GM18511 (cell line): ENCODE measurements around the gene ELAPOR1.

ENCODE experiments used
- ATAC-seq: cut with Tn5 transposase; IDR thresholded peaks from one replicate; pipeline ENCODE4 v1.9.1; 2021; ENCODE audit warnings: mild to moderate bottlenecking, moderate library complexity; ENCODE audit not compliant: unreplicated experiment

Gene ELAPOR1

GRCh38 chr1:109095631-109096030, 18.3 kb upstream of the ELAPOR1 start:
- no peak for ATAC-seq

DNA sequence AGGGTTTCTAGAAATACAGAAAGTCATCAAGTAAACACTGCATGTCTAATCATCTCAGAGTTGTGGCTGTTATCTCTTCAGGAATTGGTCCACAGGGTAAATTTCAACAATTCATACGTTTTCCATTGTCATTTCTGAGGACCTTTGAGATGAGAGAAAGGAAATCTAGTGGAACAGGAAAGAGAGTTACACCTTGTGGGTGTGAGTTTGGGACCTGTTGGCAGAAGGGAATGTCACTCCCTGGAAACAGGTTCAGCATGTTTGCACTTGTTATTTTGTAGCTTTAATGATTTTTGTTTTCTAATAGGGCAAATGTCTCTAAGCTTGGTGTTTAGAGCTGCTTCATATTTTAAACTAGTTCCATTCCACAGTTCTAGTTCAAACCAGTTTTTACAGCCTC, 17.8 kb upstream of the ELAPOR1 start:
- no peak for ATAC-seq

DNA sequence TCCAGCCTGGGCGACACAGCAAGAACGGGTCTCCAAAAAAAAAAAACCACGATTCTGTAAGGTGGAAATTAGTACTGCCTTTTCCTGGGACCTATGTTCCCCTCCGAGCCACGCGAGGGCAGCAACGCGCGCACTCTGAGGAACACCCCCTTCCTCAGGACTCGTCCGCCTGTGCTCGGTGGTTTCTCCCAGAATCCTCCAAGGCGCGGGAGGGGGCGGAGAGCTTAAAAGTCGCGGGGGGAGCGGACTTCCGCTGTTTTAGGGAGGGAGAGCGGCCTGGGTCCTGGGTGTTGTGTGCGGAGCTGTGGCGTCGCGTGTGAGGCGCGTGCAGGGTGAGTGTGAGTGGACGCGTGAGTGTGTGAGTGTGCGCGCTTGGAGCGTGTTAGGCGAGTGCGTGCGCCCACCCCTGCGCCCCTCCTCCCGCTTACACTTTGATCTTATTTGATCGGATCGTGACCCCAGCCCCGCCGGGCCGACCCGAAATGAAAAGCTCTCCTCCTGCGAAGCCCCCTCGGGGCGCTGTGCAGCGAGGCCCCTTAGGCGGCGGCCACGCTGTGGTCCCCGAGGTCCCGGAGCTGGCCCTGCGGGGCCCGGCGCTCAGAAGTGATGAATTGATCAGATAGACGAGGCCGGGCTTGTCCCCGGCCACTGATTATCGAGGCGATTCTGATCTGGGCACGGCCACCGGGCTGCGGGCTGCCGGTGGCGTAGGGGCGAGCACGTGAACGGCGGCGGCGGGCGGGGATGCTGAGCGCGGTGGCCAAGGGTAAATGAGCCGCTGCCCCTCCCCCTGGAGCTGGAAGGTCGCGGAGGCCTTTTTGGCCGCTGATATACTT, 13.8 kb upstream of the ELAPOR1 start:
- ATAC-seq: peak; percentile 91

DNA sequence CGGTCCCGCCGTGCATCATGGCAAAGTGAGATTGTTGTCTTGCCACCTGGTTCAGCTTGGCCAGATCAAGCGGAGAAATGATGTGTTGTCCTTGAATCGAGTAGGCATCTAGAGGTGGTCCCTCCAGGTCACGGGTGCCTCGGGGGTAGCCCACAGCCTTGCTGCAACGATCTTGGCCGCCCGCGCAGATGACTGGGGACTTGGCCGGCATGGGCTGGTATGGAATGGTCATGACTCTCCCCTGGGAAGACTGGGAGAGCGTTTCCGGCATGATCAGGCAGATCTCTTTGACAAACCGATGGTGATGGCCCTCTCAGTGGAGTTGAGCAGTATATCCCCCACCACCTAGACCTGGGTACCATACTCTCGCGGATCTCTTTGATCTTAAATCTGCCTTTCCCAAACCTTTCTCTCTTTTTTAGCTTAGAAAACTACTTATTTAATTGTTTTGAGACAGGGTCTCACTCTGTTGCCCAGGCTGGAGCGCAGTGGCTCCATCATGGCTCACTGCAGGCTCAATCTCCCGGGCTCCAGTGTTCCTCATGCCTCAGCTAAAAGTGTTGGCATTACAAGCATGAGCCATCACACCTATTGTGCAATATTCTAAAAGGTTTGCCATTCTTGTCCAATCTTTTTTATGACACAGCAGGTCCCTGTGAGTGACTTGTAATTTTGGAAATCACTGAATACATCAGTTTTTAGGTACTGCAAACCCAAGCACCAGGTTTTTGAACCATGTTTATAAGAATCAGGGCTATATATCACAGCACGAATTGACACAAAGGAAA, 9.4 kb upstream of the ELAPOR1 start:
- ATAC-seq: no peak

- no peak for ATAC-seq
Measured at GRCh38 chr1:109105881-109106280, 8.0 kb upstream of the ELAPOR1 start.

DNA sequence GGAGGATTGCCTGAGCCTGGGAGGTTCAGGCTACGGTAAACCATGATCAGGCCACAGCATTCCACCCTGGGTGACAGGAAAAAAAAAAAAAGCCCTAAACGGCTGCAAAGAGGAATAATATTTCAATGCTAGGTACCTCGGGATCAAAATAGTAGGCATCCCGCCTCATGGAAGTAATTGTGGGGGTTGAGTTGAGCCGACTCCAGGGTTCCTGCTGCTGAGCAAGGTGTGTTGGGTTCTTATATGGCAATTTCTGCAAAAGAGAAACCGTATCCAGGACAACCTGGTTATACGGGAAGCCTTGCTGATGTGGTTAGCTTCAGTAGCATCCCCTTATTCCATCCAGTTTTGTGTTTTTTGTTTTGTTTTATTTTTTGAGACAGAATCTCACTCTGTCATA, 6.1 kb upstream of the ELAPOR1 start:
- no peak for ATAC-seq

GRCh38 chr1:109109906-109110305, 4.0 kb upstream of the ELAPOR1 start:
- no peak for ATAC-seq

GRCh38 chr1:109111386-109112055, 2.4 kb upstream of the ELAPOR1 start:
- no peak for ATAC-seq

DNA sequence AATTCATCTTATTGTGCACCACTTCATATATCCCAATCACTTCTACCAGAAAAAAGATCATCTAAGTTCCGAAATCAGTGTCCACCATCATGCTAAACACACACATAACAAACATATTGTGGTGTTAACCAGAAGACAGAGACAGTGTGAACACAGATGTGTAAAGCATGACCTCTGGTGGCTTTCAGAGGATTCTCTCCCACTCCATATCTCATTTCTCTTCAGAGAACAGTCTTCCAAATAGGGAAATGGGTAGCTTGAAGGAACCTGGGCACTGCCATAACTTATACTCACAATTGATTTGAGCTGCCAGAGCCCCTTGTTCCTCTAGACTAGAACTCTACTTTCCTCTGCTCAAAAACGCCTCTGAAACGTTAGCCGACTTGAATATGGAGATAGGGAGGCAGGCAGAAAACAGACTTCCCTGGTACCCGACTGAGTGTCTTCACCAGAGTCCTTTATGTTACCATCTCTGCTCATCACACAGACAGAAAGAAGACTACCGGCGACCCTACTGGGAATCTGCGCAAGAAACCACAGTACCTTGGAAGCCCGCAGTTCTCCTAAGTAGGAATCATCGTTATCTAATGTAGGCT, 1.8 kb upstream of the ELAPOR1 start:
- peak; percentile 46 for ATAC-seq

DNA sequence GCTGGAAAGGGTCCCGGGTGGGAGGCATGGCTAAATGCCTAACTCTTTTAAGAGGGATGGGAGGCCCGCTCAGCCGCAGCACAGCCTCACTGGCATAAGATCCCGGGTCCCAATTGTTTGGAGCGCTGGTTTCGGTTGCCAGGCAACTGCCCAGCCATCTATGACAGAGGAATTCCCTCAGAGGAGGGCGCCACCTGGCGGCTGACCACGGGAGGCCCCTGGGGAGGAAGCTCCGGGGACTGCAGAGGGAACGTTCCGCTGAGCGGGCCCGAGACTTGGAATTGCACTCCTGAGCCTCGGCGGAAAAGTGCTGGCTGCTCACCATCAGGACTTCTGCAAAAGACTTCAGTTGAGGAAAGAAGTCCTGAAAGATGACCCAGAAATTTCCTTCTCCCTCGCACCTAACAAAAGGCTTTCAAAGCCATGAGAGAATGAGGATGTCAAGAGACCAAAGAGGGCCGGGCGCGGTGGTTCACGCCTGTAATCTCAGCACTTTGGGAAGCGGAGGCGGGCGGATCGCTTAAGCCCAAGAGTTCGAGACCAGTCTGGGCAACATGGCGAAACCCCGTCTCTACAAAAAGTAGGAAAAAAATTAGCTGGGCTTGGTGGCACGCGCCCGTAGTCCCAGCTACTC, 1.1 kb upstream of the ELAPOR1 start:
- peak; percentile 72 for ATAC-seq

- ATAC-seq: no peak
Measured at GRCh38 chr1:109114342-109114674, 393 bp downstream of the ELAPOR1 start.

- ATAC-seq: no peak
Measured at GRCh38 chr1:109115685-109116084, 1.8 kb downstream of the ELAPOR1 start.

GRCh38 chr1:109116286-109116685, 2.4 kb downstream of the ELAPOR1 start:
- ATAC-seq: no peak

GRCh38 chr1:109118089-109118488, 4.2 kb downstream of the ELAPOR1 start:
- ATAC-seq: no peak

DNA sequence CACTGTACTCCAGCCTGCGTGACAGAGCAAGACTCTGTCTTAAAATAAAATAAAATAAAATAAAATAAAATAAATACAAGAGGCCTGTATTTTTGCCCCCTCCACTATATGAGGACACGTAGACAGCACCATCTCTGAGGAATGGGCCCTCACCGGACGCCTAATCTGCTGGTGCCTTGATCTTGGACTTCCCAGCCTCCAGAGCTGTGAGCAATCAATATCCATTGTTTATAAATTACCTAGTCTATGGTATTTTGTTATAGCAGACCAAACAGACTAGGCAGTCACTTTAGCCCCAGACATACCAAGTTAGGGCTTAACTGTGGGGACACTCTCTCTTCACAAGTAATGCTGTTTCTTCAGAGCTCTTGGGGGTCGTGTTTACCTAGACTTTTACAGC, 6.4 kb downstream of the ELAPOR1 start:
- ATAC-seq: no peak

DNA sequence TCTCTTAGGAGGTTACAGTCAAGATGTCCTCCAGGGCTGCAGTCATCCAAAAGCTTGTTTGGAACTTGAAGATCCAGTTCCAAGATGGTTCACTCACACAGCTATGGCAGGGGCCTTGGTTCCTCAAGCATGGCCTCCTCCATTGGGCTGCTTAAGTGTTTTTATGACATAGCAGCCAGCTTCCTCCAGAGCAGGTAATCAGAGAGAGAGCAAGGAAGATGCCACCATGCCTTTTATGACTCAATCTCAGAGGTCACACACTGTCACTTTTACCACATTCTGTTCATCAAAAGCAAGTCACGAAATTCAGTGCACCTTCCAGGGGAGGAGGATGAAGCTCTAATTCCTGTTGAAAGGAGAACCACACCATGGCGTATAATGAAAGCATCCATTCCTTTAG, 17.1 kb downstream of the ELAPOR1 start:
- ATAC-seq: no peak

GRCh38 chr1:109131800-109132199, 17.9 kb downstream of the ELAPOR1 start:
- no peak for ATAC-seq

DNA sequence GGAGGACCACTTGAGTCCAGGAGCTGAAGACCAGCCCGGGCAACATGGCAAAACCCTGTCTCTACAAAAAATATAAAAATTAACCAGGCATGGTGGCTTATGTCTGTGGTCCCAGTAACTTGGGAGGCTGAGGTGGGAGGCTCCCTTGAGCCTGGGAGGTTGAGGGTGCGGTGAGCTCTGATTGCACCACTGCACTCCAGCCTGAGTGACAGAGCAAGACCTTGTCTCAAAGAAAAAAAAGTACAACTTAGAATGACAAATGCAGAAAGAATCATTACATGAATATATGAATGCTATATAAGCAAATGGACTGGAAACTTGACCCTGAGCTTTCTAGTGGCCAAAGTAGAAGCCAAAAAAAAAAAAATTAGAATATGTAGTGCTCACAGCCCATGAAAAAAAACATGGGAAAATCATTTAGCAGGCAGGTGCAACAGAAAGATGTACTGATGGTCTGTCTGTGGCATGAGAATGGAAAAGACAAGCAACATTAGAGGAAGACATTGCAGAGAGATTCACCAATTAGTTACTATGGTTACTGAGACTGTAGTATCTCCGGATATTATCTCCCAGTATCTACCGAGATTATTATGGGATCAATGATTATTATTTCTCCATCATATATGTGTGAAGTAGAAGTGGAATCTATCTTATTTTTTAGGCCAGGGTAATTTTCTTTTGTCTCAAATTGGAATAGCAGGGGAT, 19.2 kb downstream of the ELAPOR1 start:
- no peak for ATAC-seq

DNA sequence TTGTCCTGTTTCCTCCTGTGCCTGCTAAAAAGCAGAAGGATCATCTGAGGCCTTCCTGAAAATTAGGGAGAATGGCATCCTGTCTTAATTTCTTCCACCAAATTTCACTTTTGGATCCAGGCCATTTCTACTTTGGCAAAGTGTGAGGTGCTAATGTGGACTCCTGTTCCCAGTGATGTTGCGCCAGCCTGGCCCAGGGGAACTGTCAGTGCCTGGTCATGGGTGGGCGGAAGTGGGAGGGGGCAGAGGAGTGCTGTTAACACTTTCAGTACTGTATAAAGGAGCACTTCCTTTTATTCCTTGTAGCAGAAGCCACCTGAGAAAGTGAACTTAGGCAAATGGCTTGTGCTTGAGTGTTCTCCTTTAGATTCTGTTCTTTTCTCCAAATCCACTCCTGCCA, 19.9 kb downstream of the ELAPOR1 start:
- peak; percentile 78 for ATAC-seq

GRCh38 chr1:109134423-109134822, 20.5 kb downstream of the ELAPOR1 start:
- peak; percentile 46 for ATAC-seq
